ENCODE results near the gene ABHD12B.

Gene ABHD12B

DNA sequence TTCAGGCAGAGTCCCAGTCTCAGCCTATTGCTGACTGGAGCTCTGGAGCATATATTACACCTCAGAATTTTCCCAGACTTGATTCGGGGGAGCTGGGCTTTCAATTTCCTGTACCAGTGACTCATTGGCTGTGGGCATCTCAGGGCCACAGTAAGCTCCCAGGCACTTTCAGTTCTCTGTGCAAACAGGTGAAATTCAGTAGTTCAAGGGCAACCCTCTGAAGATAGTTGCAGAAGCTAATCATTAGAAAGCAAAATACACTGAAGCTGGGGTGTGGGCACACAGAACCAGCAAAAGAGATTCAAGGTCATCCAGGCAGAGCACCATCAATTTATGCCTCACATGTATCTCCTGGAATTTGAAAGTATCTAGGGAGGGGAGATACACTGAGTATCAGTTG, 32.8 kb upstream of the ABHD12B start:
- no peak for DNase-seq (ENCODE audit: low read depth)

DNA sequence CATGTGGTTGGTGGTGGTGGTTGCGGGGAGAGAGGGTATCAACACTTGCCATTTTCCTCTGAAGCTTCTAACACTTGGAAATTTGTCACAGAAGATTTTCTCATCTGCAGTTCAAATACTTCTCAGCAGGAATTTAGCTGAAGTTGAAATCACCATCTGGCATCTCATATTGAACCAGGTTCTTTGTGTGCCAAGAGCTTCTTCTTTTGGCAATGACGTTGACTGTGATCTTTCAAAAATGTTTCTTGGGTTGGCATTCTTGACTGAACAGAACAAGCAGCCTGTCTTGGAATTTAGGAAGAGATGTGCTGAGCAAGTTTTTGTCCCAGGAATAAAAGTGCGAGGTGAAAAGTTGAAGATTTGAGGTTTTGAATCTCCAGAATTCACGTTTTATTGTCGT, 32.2 kb upstream of the ABHD12B start:
- DNase-seq (ENCODE audit: low read depth) = no peak

DNA sequence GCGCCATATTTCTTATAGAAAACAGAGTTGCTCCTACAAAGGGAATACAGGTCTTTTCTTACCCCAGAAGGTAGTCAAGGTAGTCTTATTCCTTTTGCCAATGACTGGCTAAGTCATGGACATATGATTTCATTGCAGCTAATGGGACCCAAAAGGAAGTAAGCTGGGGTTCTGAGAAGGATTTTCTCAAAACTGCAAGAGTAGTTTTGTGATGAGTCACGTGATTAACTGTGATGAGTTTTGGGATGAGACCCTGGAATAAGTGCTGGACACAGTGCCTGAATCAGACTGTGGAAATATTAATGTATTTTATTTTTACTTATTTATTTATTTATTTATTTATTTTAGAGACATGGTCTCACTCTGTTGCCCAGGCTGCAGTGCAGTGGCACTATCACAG, 27.5 kb upstream of the ABHD12B start:
- no peak for DNase-seq (ENCODE audit: low read depth)

GRCh38 chr14:50845166-50845565, 26.7 kb upstream of the ABHD12B start:
- no peak for DNase-seq (ENCODE audit: low read depth)

DNA sequence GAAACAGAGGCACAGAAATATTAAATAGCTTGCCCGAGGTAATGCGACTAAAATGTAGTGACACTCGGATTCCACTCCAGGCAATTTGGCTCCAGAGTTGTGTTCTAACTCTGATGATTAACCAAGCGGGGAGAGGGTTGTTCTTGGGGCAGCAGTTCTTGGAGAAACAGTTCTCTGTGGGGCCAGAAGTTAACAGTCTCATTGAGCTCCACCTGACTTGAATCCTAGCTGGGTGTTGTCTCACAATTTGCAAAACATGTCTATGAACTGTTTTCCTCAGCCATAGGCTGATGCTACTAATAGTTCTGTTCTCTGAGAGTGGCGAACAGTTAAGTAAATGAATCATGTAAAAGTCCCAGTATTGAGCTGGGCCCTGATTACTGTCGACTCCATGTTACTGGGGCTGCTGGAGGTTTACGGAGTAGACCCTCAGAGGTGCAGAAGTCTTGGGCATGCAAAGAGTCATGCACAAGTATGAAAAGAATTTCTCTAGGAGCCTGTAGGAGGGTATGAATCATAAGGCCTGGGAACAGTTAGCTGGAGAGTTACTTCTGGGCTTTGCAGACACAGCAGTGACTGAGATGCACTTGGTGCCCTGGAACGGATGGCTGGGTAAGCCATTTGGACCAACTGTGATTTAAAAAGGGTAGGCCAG, 25.5 kb upstream of the ABHD12B start:
- peak; percentile 67 for DNase-seq (ENCODE audit: low read depth)

DNA sequence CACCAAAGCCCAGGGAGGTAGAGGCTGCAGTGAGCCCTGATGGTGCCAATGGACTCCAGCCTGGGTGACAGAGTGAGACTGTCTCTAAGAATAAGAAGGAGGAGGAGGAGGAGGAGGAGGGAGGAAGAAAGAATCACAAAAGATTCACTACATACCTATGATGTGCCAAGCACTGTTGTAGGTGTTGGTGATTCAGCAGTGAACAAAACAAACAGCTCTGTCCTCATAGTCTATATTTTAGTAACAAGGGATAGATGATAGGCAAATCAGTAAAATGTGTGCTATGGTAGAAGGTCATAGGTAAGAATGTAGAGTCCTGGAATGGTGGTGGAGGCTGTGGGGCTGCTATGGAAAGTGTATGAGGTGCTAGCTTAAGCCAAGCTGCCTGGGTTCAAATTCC, 18.0 kb upstream of the ABHD12B start:
- no peak for DNase-seq (ENCODE audit: low read depth)

DNA sequence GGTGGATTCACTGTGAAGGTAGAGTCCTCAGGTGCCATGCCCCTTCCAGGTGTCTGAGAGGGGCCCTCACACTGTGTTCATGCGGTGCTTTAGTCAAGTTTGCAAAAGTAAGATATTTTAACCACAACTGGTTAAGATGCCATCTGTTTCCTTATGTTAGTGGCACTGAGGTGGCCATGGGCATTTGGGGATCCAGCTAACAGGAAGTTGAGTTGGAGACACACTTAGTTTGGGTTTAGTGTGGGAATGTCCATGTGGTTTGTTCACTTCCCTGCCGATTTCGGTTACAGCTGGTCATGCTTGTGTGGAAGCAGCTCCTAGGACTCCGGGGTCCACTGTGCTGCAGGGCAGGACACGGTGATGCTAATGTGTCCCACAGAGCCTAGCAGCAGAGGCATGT, 17.3 kb upstream of the ABHD12B start:
- no peak for DNase-seq (ENCODE audit: low read depth)

DNA sequence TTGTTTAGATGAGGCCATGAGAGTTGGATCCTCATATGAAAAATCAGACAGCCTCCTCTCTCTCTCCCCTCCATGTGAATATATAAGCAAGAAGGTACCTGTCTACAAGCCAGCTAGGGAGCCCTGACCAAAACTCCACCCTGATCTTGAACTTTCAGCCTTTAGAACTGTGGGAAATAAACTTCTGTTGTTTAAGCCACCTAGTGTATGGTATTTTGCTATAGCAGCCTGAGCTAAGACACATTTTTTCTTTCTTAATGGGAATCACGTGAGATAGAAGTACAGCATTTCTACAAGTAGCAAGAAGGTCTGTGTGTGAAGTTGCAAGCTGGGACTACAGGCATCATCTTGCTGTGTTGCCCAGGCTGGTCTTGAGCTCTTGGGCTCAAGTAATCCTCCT, 16.3 kb upstream of the ABHD12B start:
- DNase-seq (ENCODE audit: low read depth) = no peak

- no peak for DNase-seq (ENCODE audit: low read depth)
Measured at GRCh38 chr14:50856660-50857059, 15.2 kb upstream of the ABHD12B start.

DNA sequence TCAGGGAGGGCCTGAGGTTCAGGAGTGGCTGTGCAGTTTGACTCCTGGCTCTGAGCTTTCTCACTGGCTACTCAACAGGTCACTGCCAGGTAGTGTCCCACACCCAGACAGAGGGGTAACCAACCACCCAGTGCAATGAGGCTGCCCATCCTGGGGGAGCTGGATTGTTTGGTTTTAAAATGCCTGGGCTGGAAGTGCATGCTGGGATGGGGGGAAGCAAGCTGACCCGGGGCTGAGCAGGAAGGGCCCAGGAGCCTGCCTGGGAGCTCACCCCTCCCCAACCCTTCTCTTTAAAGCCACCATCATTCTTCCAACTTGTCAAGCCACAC, 12.6 kb upstream of the ABHD12B start:
- no peak for DNase-seq (ENCODE audit: low read depth)

DNA sequence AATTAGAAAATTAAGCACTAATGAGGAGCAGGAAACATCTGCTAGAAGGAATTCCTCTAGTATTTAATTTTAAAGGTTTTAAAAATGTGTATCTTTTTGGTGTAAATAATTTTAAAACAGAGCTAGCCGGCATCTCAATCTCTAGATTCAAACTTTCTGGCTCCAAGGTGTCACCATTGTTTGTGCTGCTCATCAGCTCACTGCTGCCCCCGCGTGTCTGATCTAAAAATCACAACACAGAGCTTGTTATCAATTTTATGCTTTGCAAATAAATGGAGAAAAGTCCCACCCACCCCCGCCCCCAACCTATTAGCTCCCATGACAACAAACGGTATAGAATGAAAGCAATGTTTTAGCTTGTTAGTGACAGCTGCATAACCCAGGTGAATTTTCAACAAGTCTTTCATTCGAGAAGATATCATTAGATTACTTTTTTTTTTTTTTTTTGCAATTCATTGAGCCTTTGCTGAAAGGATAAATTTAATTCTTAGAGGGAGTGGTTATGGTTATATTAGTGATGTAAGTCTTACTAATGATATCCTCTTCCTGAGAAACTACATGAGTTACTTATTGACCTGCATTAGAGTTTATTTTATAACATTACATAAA, 11.3 kb upstream of the ABHD12B start:
- peak; percentile 54 for DNase-seq (ENCODE audit: low read depth)

DNA sequence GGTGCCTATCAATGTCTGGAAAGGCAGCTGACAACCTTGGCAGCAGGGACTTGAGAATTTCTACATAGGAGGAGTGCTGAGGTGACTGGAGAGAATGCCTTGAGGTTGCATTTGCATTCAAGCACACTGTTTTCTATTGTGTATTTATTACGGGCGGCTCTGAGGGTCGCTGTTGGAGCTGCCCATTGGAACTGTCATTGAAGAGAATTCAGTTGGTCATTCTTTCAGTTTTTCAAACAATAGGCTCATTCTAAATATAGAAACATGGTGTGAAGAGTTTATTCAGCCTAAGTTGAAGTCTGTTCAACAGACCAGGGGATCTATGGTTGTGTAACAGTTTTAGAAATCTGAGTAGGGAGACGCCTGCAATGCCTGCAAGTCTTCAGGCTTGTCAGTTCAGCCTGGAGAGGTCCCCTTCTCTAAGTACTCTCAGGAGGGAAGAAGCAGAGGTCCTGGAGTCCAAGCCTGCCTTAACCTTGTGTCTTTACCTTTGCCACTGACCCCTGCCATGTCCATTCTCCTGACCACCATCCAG, 9.8 kb upstream of the ABHD12B start:
- no peak for DNase-seq (ENCODE audit: low read depth)

DNA sequence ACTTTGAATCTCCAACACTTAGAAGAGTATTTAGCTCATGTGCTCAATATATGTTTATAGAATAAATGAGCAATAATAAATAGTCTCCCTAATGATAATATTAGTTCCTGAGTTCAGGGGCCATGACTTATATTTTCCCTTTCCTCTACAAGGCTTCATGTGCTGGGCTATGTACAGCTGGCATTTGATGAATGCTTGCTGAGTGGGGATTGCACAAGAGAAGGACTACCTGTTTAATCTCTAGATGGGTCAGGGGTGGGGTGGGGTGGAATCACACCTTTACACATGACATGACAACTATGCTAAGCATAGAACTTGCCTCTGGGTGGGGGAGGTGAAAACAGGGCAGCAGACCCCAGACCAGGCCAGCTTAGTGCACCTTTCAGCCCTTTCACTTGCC, 7.6 kb upstream of the ABHD12B start:
- DNase-seq (ENCODE audit: low read depth) = no peak

- DNase-seq (ENCODE audit: low read depth) = no peak
Measured at GRCh38 chr14:50864946-50865345, 6.9 kb upstream of the ABHD12B start.

GRCh38 chr14:50865391-50866076, 6.3 kb upstream of the ABHD12B start:
- DNase-seq (ENCODE audit: low read depth) = no peak

- no peak for DNase-seq (ENCODE audit: low read depth)
Measured at GRCh38 chr14:50871228-50871627, 625 bp upstream of the ABHD12B start.

DNA sequence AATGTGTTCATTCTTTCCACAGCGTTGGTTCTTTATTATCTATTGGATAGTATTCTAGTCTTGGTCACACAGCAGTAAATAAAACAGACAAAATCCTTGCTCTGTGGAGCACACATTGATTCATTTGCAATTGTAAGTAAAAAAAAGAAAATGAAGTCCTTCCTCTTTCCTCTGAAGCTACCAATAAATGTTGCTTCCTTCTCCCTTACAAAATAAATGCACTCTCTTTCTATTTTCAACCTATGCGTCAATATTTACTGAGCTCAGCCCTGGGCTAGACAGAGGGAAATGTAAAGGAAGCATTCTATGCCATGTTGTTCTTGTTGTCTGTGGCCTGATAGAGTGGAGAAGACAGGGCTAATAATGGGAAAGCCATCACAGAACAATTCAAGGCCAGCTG, 2.9 kb downstream of the ABHD12B start:
- DNase-seq (ENCODE audit: low read depth) = no peak

DNA sequence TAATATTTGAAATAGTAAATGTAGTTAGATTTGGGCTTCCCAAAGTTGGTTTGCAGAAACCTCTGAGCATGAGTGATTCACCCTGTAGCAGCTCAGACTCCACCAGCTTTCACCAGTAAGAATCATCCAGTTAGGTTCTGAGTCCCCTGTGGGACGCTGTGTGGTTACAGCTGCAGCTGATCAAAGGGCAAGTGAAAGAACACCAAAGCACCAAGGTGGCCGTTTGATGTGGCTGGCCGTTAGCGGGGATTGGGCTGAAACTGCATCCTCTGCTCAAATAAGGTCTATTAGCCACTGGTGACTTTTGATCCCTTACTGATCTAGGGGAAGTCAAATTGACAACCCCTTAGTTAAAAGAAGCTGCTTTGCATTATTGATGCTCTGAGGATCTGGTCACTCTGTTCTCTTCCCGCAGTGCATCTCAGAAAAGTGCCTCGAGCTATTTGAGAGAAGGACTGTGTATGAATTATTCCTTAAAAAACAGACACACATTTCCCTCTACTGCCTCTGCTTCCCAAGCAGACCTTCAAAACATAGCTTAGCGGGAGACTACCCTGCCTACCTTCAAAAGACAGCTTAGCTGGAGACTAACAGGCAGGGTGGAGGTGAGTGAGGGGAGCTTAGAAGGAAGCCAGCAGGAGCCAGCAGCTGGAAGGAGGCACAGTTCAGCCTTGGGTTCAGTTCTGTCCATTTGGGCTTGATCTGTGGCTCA, 3.7 kb downstream of the ABHD12B start:
- DNase-seq (ENCODE audit: low read depth) = no peak

DNA sequence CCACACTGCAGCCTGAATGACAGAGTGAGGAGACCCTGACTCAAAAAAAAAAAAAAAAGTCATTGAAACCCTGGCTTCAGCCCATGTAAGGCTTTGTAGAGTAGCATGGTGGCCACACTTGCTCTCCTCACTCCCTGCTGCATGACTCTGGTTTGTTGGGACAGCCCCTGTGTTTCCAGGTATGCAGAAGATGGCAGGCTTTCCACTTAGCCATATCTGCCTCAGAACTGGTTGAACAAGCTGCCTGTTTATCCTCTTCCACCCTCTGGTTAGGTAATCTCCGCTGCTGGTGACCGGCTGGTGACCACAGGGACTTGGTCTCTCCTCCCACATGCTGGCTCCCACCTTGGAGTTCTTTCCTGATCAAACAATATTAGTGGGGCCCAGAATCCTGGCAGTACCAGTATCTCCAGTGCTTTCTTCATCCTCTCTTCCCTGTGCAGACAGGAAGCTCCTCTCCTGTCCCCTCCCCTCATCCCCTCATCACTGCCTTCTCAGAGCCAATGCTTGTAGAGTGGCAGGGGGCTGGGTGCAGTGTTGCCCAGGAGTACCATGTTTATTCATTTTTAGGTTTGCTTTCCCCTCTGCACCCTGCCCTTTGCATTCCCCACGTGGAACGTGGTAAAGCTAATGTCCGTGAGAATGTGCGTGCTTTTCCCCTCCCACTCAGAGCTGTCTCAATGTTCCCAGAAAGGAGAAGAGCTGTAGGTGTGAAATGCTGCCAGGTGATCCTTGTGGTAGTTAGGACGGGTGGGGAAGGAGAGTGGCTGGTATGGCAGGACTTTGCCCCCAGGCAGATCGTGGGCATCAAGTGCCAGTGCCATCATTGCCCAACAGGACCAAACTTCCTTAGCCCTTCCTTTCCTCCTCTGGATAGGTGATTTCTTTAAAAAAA, 11.3 kb downstream of the ABHD12B start:
- no peak for DNase-seq (ENCODE audit: low read depth)

DNA sequence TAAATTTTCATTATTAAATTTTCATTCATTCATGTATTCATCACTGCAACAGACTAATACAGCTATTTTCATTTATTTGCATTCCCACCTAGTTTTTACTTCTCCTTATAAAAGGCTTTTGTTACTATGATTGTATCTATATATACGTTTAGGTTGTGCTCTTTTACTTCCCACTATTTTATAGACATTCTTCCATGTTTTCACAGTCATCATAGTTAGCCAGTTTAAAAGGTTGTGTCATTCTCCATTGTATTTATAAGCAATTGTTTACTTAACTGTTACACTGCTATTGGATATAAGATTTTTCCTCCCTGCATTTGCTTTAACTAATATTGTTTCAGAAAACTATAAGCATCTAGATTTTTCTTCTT, 12.0 kb downstream of the ABHD12B start:
- no peak for DNase-seq (ENCODE audit: low read depth)

DNA sequence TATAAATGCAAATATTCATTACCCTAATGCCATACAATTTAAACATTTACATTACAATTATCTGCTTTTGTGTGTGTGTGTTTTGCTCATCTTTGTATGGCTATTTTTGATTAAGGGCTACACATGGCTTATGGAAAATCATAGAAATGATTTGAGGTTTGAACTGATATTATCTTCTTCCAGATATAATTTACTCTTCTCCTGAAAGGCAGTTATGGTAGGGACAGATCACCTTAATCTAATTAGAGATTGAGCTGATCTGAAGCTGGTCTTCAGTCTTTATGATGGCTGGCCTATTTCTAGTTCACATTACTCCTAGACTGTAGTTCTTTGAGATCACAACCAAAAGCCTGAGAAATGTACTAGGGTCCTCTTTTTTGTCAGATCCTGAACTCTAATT, 15.6 kb downstream of the ABHD12B start:
- DNase-seq (ENCODE audit: low read depth) = no peak

- no peak for DNase-seq (ENCODE audit: low read depth)
Measured at GRCh38 chr14:50892255-50892654, 20.4 kb downstream of the ABHD12B start.
